H1 (cell line): ENCODE measurements around the gene RFNG. TPM values are rescaled to one million over a fixed set of nuclear protein-coding genes. Genes with fewer than 3 reads are reported as not detected.

Experiments used
- CTCF ChIA-PET: fragments of 300-600 bp; sonication (Branson Sonifier 250); formaldehyde crosslinking; loops from one replicate; lab custom pipeline; 2021; ENCODE audit not compliant: partially characterized antibody; lab: Charles Lee
- POLR2A ChIA-PET: fragments of 300-600 bp; sonication (Branson Sonifier 250); formaldehyde crosslinking; loops from one replicate; lab custom pipeline; 2021; ENCODE audit warnings: inconsistent platforms; ENCODE audit not compliant: partially characterized antibody; lab: Charles Lee
- DNase-seq, 2 experiments: peaks; one replicate each; pipeline versions ENCODE4 v3.0.0 to v3.0.0-alpha.2; 2010 to 2022; ENCODE audit warnings: low spot score in 2 of 2, low read depth in 1 of 2, mixed read lengths in 1 of 2
- FAIRE-seq: peaks from 2 replicates; lab custom pipeline; 2011; peaks lifted over from hg19 to GRCh38; lab: Jason Lieb, UNC
- H2AFZ ChIP-seq: 2 replicates; pipeline ENCODE4 v1.8.1; 2012; ENCODE audit warnings: low read length, inconsistent platforms
- H2AK5ac ChIP-seq: 2 replicates; pipeline ENCODE4 v1.6.1; 2013; ENCODE audit warnings: low read depth, low read length
- H2BK120ac ChIP-seq: replicated peaks from 2 replicates; pipeline ENCODE3; 2013; ENCODE audit warnings: low read depth, low read length, inconsistent platforms
- H2BK12ac ChIP-seq: 2 replicates; pipeline ENCODE4 v1.6.1; 2013; ENCODE audit warnings: low read depth, low read length
- H2BK15ac ChIP-seq: 2 replicates; pipeline ENCODE4 v1.6.1; 2013; ENCODE audit warnings: low read length
- H2BK20ac ChIP-seq: 2 replicates; pipeline ENCODE4 v1.6.1; 2013; ENCODE audit warnings: low read length
- H2BK5ac ChIP-seq: 2 replicates; pipeline ENCODE4 v1.6.1; 2013; ENCODE audit warnings: low read depth, low read length
- H3K14ac ChIP-seq: 2 replicates; pipeline ENCODE4 v1.6.1; 2013; ENCODE audit warnings: inconsistent platforms; ENCODE audit not compliant: insufficient read length
- H3K18ac ChIP-seq: 2 replicates; pipeline ENCODE4 v1.6.1; 2013; ENCODE audit warnings: low read length; ENCODE audit errors: extremely low read depth
- H3K23ac ChIP-seq: 2 replicates; pipeline ENCODE4 v1.6.1; 2013; ENCODE audit warnings: inconsistent platforms; ENCODE audit not compliant: insufficient read length
- H3K23me2 ChIP-seq: 2 replicates; pipeline ENCODE4 v1.6.1; 2013; ENCODE audit warnings: low read depth, low read length
- H3K27ac ChIP-seq: 2 replicates; pipeline ENCODE4 v1.6.1; 2011; ENCODE audit warnings: low read depth, low read length, inconsistent platforms
- H3K27me3 ChIP-seq, 4 experiments: replicated peaks in 1 of 4; 1 replicate in 1 of 4; 2 replicates in 3 of 4; pipeline versions ENCODE4 v1.6.1 to v1.8.1; 2011 to 2013; ENCODE audit warnings: low read length in 3 of 4, mild to moderate bottlenecking in 3 of 4, inconsistent platforms in 2 of 4, mixed read lengths in 2 of 4, moderate library complexity in 1 of 4; ENCODE audit not compliant: control insufficient read depth in 3 of 4, insufficient read depth in 3 of 4; ENCODE audit errors: extremely low read depth in 1 of 4
- H3K36me3 ChIP-seq, 4 experiments: 2 replicates each; pipeline versions ENCODE4 v1.6.1 to v1.8.1; 2011 to 2013; ENCODE audit warnings: mild to moderate bottlenecking in 4 of 4, low read length in 3 of 4, moderate library complexity in 2 of 4, control low read depth in 1 of 4, inconsistent platforms in 1 of 4; ENCODE audit not compliant: insufficient read depth in 4 of 4, control insufficient read depth in 2 of 4
- H3K4ac ChIP-seq: replicated peaks from 2 replicates; pipeline ENCODE3; 2013; ENCODE audit warnings: low read length, low read depth, mixed read lengths, inconsistent platforms; ENCODE audit not compliant: insufficient read length
- H3K4me1 ChIP-seq, 4 experiments: replicated peaks in 1 of 4; 1 replicate in 1 of 4; 2 replicates in 3 of 4; pipeline versions ENCODE4 v1.6.1 to v1.8.1; 2011 to 2013; ENCODE audit warnings: low read length in 3 of 4, inconsistent platforms in 2 of 4, mixed read lengths in 1 of 4; ENCODE audit not compliant: insufficient read depth in 4 of 4, control insufficient read depth in 3 of 4
- H3K4me2 ChIP-seq, 2 experiments: 2 replicates each; pipeline versions ENCODE4 v1.6.1 to v1.8.1; 2011 to 2013; ENCODE audit warnings: low read depth in 2 of 2, low read length in 2 of 2, control low read depth in 1 of 2, inconsistent platforms in 1 of 2, mild to moderate bottlenecking in 1 of 2; ENCODE audit not compliant: insufficient read depth in 1 of 2
- H3K4me3 ChIP-seq, 4 experiments: fragments of 200-600, 300-600 bp in 1 of 4; sonication (generic), shearing (Covaris generic), sonication (Bioruptor Twin) in 1 of 4; 2 replicates each; pipeline versions ENCODE4 v1.5.1 to v1.8.1; 2011 to 2016; ENCODE audit warnings: low read length in 4 of 4, low read depth in 3 of 4, control low read depth in 2 of 4, inconsistent platforms in 2 of 4, mild to moderate bottlenecking in 2 of 4, mixed read lengths in 1 of 4, moderate library complexity in 1 of 4; ENCODE audit not compliant: insufficient read depth in 2 of 4; ENCODE audit errors: extremely low read depth in 1 of 4
- H3K56ac ChIP-seq: replicated peaks from 2 replicates; pipeline ENCODE3; 2013; ENCODE audit warnings: low read depth, mild to moderate bottlenecking, mixed read lengths, low read length, inconsistent platforms; ENCODE audit not compliant: insufficient read length
- H3K79me1 ChIP-seq: 2 replicates; pipeline ENCODE4 v1.6.1; 2013; ENCODE audit warnings: low read depth, low read length, control low read depth
- H3K79me2 ChIP-seq, 2 experiments: 2 replicates each; pipeline versions ENCODE4 v1.6.1 to v1.8.1; 2012 to 2013; ENCODE audit warnings: low read length in 2 of 2, mild to moderate bottlenecking in 2 of 2, inconsistent platforms in 1 of 2; ENCODE audit not compliant: insufficient read depth in 2 of 2, control insufficient read depth in 1 of 2
- H3K9ac ChIP-seq, 4 experiments: replicated peaks in 1 of 4; 1 replicate in 1 of 4; 2 replicates in 3 of 4; pipeline versions ENCODE4 v1.6.1 to v1.8.1; 2011 to 2013; ENCODE audit warnings: low read depth in 3 of 4, low read length in 3 of 4, control low read depth in 2 of 4, mild to moderate bottlenecking in 2 of 4, moderate library complexity in 2 of 4, inconsistent platforms in 1 of 4; ENCODE audit errors: extremely low read depth in 1 of 4
- H3K9me3 ChIP-seq, 2 experiments: 2 replicates each; pipeline versions ENCODE4 v1.6.1 to v1.8.1; 2012 to 2013; ENCODE audit warnings: mild to moderate bottlenecking in 2 of 2, moderate library complexity in 2 of 2, control low read depth in 1 of 2, inconsistent platforms in 1 of 2, low read depth in 1 of 2, low read length in 1 of 2, mixed read lengths in 1 of 2; ENCODE audit not compliant: insufficient read depth in 2 of 2
- H4K20me1 ChIP-seq, 2 experiments: replicated peaks in 1 of 2; 2 replicates each; pipeline versions ENCODE3 to v1.8.1; 2011 to 2013; ENCODE audit warnings: inconsistent platforms in 2 of 2, low read length in 2 of 2, mild to moderate bottlenecking in 1 of 2; ENCODE audit not compliant: insufficient read depth in 2 of 2, control insufficient read depth in 1 of 2
- H4K5ac ChIP-seq: 2 replicates; pipeline ENCODE4 v1.6.1; 2013; ENCODE audit warnings: low read length, low read depth, mixed read lengths, inconsistent platforms; ENCODE audit not compliant: insufficient read length
- H4K8ac ChIP-seq: 2 replicates; pipeline ENCODE4 v1.8.0; 2013; ENCODE audit warnings: mild to moderate bottlenecking, moderate library complexity, low read length, inconsistent platforms; ENCODE audit not compliant: insufficient read depth; ENCODE audit errors: extremely low read depth
- H4K91ac ChIP-seq: replicated peaks from 2 replicates; pipeline ENCODE3; 2013; ENCODE audit warnings: low read length, mixed read lengths, inconsistent platforms; ENCODE audit not compliant: insufficient read length
- BACH1 ChIP-seq: IDR thresholded peaks from 2 replicates; pipeline ENCODE4 v1.6.1; 2012; ENCODE audit warnings: low read length, improper control_type of control experiment
- CREB1 ChIP-seq: IDR thresholded peaks from 2 replicates; pipeline ENCODE4 v1.6.1; 2012; ENCODE audit warnings: inconsistent platforms
- GABPA ChIP-seq: IDR thresholded peaks from 2 replicates; pipeline ENCODE4 v1.6.1; 2011; ENCODE audit warnings: mild to moderate bottlenecking, low read length, moderate library complexity, borderline replicate concordance; ENCODE audit not compliant: insufficient read depth
- JUN ChIP-seq: IDR thresholded peaks from 2 replicates; pipeline ENCODE4 v1.6.1; 2011; ENCODE audit warnings: low read depth, mild to moderate bottlenecking, improper control_type of control experiment, low read length
- KDM4A ChIP-seq: IDR thresholded peaks from one replicate; pipeline ENCODE4 v1.7.1; 2012; ENCODE audit warnings: low read depth, mild to moderate bottlenecking, moderate library complexity, low read length, inconsistent platforms; ENCODE audit not compliant: severe bottlenecking
- RAD21 ChIP-seq, 2 experiments: IDR thresholded peaks in 1 of 2; conservative IDR thresholded peaks in 1 of 2; 2 replicates each; pipeline ENCODE4 v1.6.1; 2011; ENCODE audit warnings: low read depth in 2 of 2, low read length in 2 of 2, improper control_type of control experiment in 1 of 2, inconsistent platforms in 1 of 2, mild to moderate bottlenecking in 1 of 2, moderate library complexity in 1 of 2
- RNF2 ChIP-seq: fragments of 200-900, 300-1000 bp; sonication (generic); IDR thresholded peaks from 2 replicates; pipeline ENCODE4 v1.7.1; 2016; ENCODE audit warnings: borderline replicate concordance, low read depth, mild to moderate bottlenecking, antibody characterized with exemption, low read length; ENCODE audit not compliant: poor library complexity, severe bottlenecking; ENCODE audit errors: missing control alignments
- RXRA ChIP-seq: IDR thresholded peaks from 2 replicates; pipeline ENCODE4 v1.6.1; 2011; ENCODE audit warnings: low read depth, mild to moderate bottlenecking, low read length, moderate library complexity; ENCODE audit not compliant: insufficient read depth
- SAP30 ChIP-seq: fragments of 300-600 bp; sonication (generic); IDR thresholded peaks from 2 replicates; pipeline ENCODE4 v1.7.1; 2012; ENCODE audit warnings: low read length, moderate library complexity, mild to moderate bottlenecking, inconsistent platforms; ENCODE audit not compliant: insufficient read depth, insufficient replicate concordance
- SP4 ChIP-seq: IDR thresholded peaks from 2 replicates; pipeline ENCODE4 v1.6.1; 2012; ENCODE audit warnings: low read length, inconsistent platforms
- TCF12 ChIP-seq: IDR thresholded peaks from 2 replicates; pipeline ENCODE4 v1.6.1; 2011; ENCODE audit warnings: low read depth, mild to moderate bottlenecking, low read length
- ZNF274 ChIP-seq: IDR thresholded peaks from 2 replicates; pipeline ENCODE4 v1.7.0; 2012; ENCODE audit warnings: low read length, borderline replicate concordance; ENCODE audit errors: extremely low read depth
- WGBS, 2 experiments: shearing (Covaris generic) in 1 of 2; methylation state at CpG; one replicate each; pipeline versions ENCODE4 v1.1.6 to v1.1.7; 2013 to 2015; ENCODE audit warnings: low lambda C conversion rate in 2 of 2, mixed read lengths in 2 of 2, inconsistent platforms in 1 of 2, low coverage in 1 of 2, missing lambda C conversion rate in 1 of 2; ENCODE audit not compliant: insufficient replicate concordance in 2 of 2, insufficient coverage in 1 of 2, insufficient read length in 1 of 2; ENCODE audit errors: extremely low coverage in 1 of 2, missing lambda C conversion rate in 1 of 2; 5-methylcytosine and 5-hydroxymethylcytosine counted together
- polyA plus RNA-seq, 7 experiments: library from polyadenylated mRNA; depleted of rRNA in 3 of 7; stranded (reverse) in 5 of 7; unstranded in 2 of 7; fragments of >200 nt in 5 of 7; fragments of 200-250 nt in 2 of 7; gene quantifications; 1 replicate in 5 of 7; 2 replicates in 1 of 7; 4 replicates in 1 of 7; pipeline versions ENCODE4 v1.2.1 to v1.2.3, GENCODE V29; 2011 to 2013; ENCODE audit warnings: missing spikeins in 2 of 7, mixed read lengths in 2 of 7
- total RNA-seq: library from RNA; stranded (reverse); fragmentation: NEBNext Ultra II Directional; extraction: Animal tissue kit (Norgen Biotek cat#: 25700); gene quantifications from 2 replicates; pipeline ENCODE4 v1.2.1, GENCODE V29; 2021

RFNG gene
- total and polyA plus RNA-seq, 2 of the 8 experiments (the other 6 are each of a cell fraction or from before 2014, with no cell fraction given), result 26.7 to 28.4 TPM

DNA sequence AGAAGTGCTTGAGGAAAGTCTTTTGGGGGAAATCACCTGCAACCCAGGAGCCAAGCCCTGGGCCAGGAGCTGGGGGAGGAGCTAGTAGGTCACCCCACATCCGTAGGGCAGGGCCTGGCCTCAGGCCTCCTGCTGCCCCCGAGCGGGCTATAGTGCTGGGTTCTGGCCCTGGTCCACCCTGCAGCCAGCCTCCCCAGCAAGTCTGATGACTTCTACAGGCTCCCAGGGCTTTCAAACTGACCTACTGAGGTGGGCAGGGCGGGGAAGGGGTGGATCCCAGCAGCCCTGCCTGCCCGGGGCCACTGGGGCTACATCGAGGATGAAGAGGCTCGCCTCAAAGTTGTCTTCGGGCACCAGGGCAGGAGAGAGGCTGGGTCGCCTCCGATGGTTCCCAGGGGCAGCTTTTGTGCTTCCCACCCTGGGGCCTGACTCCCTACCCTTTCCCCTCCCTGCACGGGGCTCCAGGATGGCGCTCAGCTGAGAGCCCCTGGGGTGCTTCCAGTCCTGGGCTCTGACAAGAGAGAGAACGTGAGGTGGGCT is 33.9 kb downstream of the RFNG start:
- H3K9me3 ChIP-seq, result no peaks in the 10 kb centered on the region
- no peaks in the 10 kb centered on the region for H3K36me3 ChIP-seq
- peaks cover 9 to 18% of the 10 kb centered on the region in 2 experiments for H4K20me1 ChIP-seq
- FAIRE-seq (no peak), DNase-seq (no peak)
- H2BK20ac ChIP-seq, result no peak overlapping the region
- H3K27me3 ChIP-seq, result no peaks in the 10 kb centered on the region
- H4K91ac ChIP-seq, result no peak overlapping the region
- H2BK12ac ChIP-seq, result no peak overlapping the region
- H3K18ac ChIP-seq, result no peak overlapping the region; the same call in 1 of the 2 replicates
- H3K27ac ChIP-seq, result no peak overlapping the region
- CTCF ChIA-PET, result interaction anchor here (0.6 to 4.7 kb wide), 10 partner anchors 10 to 186 kb away, joined by 3 to 29 read pairs (median 4); partner anchors contain the start of genes NOTUM and RAC3
- H3K4me2 ChIP-seq, result no peak overlapping the region
- peaks cover 0 to 12% of the 10 kb centered on the region in 2 experiments; a peak in 1 of 4 replicates for H3K79me2 ChIP-seq
- peak overlapping the region; percentile 71 for H4K8ac ChIP-seq
- peaks cover 4% of the 10 kb centered on the region; the same call in 1 of the 2 replicates for H3K79me1 ChIP-seq
- H2AK5ac ChIP-seq, result no peak overlapping the region
- WGBS, 2 experiments, result 83% methylated on average over 10 of the region's 13 CpGs; no CpG with 5 or more reads in 1 of the 2 experiments
- no peak overlapping the region for H2BK15ac ChIP-seq
- H3K23ac ChIP-seq, result no peak overlapping the region
- no peak overlapping the region for H3K4me3 ChIP-seq
- no peak overlapping the region for H2BK120ac ChIP-seq
- POLR2A ChIA-PET, result interaction anchor here (1.0 to 2.8 kb wide), 9 partner anchors 9 to 83 kb away, joined by 3 to 9 read pairs (median 5); no protein-coding TSS in a partner anchor
- H3K14ac ChIP-seq, result no peak overlapping the region
- no peak overlapping the region for H3K4ac ChIP-seq
- no peak overlapping the region for H2AFZ ChIP-seq
- peaks cover 0 to 10% (median 6%) of the 10 kb centered on the region in 4 experiments; a peak in 5 of 7 replicates for H3K4me1 ChIP-seq
- H3K23me2 ChIP-seq, result peaks cover 6% of the 10 kb centered on the region; the same call in 1 of the 2 replicates
- no peak overlapping the region for H3K56ac ChIP-seq
- H4K5ac ChIP-seq, result no peak overlapping the region
- no peak overlapping the region for H2BK5ac ChIP-seq
- H3K9ac ChIP-seq, result no peak overlapping the region
- TF ChIP-seq RXRA (no peak), SP4 (no peak), TCF12 (no peak), RNF2 (no peak), BACH1 (no peak), CREB1 (no peak), SAP30 (no peak), ZNF274 (no peak), GABPA (no peak), RAD21 (IDR thresholded peaks at IDR 0.05 in 1 of 2, conservative IDR thresholded peaks at IDR 0.05 in 1 of 2; ENCODE audit: low read depth in 2 of 2, low read length in 2 of 2) (no peak), JUN (no peak), KDM4A (no peak)
